GM12872 (cell line): ENCODE results near the gene PEA15.

ENCODE experiments used
- TF ChIP-seq, protein P1 (sequence below): IDR thresholded peaks from 3 replicates; pipeline ENCODE4 v1.5.1; 2011; ENCODE audit warnings: low read depth, mild to moderate bottlenecking, low read length, moderate library complexity; ENCODE audit not compliant: insufficient read depth

The PEA15 gene

DNA sequence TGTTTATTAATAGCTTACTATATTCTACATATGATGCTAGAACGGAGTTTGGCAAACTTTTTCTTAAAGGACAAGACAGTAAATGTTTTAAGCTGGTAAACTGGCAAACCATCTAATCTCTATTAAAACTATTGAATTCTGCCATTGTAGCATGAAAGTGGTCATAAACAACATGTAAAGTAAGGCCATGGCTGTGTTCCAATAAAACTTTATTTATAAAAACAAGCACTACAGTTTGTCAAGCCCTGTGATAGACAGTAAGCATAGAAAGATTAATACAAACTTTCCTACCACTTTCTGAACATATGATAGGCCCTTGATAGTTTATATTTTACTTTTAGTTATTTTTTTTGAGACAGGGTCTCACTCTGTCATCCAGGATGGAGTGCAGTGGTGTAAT is 22.4 kb downstream of the PEA15 start:
- TF ChIP-seq, protein P1, sequence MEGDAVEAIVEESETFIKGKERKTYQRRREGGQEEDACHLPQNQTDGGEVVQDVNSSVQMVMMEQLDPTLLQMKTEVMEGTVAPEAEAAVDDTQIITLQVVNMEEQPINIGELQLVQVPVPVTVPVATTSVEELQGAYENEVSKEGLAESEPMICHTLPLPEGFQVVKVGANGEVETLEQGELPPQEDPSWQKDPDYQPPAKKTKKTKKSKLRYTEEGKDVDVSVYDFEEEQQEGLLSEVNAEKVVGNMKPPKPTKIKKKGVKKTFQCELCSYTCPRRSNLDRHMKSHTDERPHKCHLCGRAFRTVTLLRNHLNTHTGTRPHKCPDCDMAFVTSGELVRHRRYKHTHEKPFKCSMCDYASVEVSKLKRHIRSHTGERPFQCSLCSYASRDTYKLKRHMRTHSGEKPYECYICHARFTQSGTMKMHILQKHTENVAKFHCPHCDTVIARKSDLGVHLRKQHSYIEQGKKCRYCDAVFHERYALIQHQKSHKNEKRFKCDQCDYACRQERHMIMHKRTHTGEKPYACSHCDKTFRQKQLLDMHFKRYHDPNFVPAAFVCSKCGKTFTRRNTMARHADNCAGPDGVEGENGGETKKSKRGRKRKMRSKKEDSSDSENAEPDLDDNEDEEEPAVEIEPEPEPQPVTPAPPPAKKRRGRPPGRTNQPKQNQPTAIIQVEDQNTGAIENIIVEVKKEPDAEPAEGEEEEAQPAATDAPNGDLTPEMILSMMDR = no peak

DNA sequence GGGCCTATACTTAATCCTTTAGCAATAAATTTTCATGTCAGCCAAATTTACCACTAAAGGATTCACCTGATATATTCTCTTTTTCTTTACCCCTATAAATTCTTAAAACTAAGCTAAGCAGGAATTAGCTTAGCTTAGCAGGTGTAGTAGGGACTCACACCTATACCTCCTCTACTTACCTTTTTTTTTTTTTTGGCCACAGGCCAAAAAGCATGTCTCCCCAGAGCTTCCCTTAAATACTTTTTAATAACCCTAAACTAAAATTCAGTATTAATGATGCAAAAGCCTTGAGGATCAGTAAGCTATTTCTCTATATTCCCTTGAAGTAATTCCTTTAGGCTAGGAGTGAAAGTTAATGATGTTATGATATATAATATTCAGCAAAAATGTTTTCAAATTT is 23.2 kb downstream of the PEA15 start:
- TF ChIP-seq, protein P1 = no peak

DNA sequence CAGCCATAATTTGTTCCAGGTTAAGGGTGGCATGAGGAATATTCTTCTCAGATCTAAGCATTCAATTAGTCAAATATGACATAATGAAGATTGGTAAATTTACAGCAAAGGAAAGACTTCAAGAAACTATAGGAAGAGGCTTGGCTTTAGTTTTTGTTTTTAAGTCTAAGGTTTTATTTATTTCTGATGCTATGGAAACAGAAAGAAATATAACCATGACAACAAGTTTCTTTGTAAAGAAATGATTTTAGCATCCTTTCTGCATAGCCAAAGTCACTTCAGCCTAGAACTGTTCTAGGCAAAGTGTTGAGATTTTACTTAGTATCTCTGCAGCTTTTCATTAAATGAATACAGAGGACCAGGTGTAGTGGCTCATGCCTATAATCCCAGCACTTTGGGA is 27.7 kb downstream of the PEA15 start:
- TF ChIP-seq, protein P1 = no peak

DNA sequence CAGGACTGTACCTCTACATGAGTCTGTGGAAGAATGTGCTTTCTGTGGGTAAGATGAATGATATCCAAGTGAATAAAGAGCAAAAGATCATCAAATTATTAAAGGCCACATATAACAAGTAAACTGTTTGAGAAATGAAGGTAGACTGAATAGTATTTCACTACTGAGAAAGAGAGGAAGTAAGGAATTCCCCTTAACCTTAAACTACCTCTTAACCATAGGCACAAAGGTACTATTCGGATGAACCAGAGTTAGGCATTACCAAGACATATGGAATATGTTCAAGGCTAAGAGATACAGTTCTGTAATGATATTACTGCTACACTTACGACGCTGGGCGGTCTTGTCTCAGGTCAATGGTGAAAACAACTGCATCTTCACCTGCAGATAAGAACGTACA is 31.6 kb downstream of the PEA15 start:
- TF ChIP-seq, protein P1 = no peak

DNA sequence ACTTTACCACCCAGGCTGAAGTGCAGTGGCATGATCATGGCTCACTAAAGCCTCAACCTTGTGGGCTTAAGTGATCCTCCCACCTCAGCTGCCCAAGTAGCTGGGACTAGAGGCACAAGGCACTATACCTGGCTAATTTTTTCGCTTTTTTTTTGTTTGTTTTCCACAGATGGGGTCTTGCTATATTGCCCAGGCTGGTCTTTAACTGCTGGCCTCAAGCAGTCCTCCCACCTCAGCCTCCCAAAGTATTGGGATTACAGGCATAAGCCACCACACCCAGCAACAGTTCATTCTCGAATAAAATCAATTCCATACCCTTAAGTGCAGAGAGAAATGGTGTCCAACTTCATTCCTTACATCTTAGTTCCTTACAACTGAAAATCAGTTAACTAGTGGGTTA is 32.4 kb downstream of the PEA15 start:
- TF ChIP-seq, protein P1 = no peak

DNA sequence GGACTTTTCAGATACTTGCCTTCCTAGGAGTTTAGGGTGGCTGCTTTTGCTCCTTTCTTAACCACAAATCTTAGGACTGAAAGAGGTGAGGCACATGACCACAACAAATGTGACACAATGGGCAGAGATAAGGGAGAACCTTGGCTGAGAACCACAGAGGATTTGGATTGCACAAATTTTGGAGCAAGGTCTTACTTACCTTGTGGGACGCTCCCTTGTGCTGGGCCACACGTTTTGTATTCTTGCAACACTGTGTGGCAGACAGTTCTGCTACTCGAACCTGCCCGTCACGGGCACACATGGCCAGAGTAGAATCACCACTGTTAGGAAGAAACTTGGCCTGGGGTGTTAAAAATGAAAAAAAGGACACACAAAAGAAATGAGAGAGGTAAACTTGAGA is 33.2 kb downstream of the PEA15 start:
- TF ChIP-seq, protein P1 = no peak

DNA sequence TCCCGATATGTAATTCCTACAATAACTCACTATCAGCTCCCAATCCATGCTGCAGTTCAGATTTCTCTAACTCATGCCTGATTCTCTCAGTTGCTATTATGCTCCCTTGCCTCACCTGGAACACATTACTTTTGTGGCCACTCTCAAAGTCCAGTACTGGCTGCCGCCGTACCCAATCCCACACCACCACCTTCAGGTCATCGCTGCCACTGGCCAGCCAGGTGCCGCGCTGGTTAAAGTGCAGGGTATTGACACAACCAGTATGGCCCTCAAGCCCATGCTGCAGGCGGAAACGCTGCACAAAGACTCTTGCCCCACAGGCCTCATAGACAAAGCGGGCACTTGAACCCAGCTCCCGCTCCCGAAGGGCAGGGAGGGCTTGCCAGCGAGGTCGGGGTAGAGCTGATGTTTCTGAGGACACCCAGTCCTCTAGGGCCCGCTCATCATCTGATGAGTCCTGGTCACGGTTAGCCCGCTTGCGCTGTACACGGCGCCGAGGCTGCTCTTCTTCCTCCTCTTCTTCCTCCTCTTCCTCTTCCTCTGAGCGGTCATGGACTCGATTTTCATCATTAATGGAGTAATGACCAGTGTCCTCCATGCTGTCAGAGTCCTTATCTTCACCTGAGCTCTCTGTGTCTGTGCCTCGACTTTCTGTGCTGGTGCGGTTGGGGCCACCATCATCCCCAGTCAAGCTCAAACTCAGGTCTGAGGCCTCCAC is 34.6 kb downstream of the PEA15 start:
- TF ChIP-seq, protein P1 = no peak
